Mucosa of gallbladder (tissue), 1 donor: ENCODE results near the gene SH3BP1. TPM values are rescaled to one million over a fixed set of nuclear protein-coding genes. Genes with fewer than 3 reads are reported as not detected.

ENCODE experiments used
- total RNA-seq: library from RNA; stranded (reverse); gene quantifications from one replicate; pipeline ENCODE4 v1.2.1, GENCODE V29; 2021
- donor health status: DM: no; HTN: no; CAD: no.

Gene SH3BP1
- total RNA-seq, 1 donor from 2014 or later: 13.6 TPM

Other genes starting within 250 kb of the SH3BP1 start
- 31.2 TPM for gene ELFN2, start 212.2 kb upstream of the SH3BP1 start, total RNA-seq
- 24.2 TPM for gene MFNG, start 153.3 kb upstream of the SH3BP1 start, total RNA-seq
- 62.8 TPM for gene CARD10, start 120.3 kb upstream of the SH3BP1 start, total RNA-seq
- gene CDC42EP1, start 79.2 kb upstream of the SH3BP1 start, total RNA-seq: 186 TPM
- 776 TPM for gene LGALS2, start 59.6 kb upstream of the SH3BP1 start, total RNA-seq
- gene GGA1, start 30.8 kb upstream of the SH3BP1 start, total RNA-seq: 81.5 TPM
- gene PDXP, start 19.1 kb downstream of the SH3BP1 start, total RNA-seq: 12.1 TPM
- 587 TPM for gene LGALS1, start 36.0 kb downstream of the SH3BP1 start, total RNA-seq
- gene NOL12, start 46.7 kb downstream of the SH3BP1 start, total RNA-seq: 27.1 TPM
- 119 TPM for gene TRIOBP, start 57.4 kb downstream of the SH3BP1 start, total RNA-seq
- 22.3 TPM for gene GCAT, start 168.3 kb downstream of the SH3BP1 start, total RNA-seq
- gene GALR3, start 183.7 kb downstream of the SH3BP1 start, total RNA-seq: 0.29 TPM
- gene ANKRD54, start 204.7 kb downstream of the SH3BP1 start, total RNA-seq: 34.2 TPM
- gene EIF3L, start 209.8 kb downstream of the SH3BP1 start, total RNA-seq: 383 TPM